NCI-H2171 (cell line): ENCODE results near the gene FOLR1.
"Not testable (repeated sequence)": the region's sequence is repeated elsewhere in the genome, so short reads cannot be mapped to it uniquely, and the experiment has no call there.

Experiments used
- DNase-seq: peaks from one replicate; lab custom pipeline; 2025; lab: John Stamatoyannopoulos, UW

The FOLR1 gene

DNA sequence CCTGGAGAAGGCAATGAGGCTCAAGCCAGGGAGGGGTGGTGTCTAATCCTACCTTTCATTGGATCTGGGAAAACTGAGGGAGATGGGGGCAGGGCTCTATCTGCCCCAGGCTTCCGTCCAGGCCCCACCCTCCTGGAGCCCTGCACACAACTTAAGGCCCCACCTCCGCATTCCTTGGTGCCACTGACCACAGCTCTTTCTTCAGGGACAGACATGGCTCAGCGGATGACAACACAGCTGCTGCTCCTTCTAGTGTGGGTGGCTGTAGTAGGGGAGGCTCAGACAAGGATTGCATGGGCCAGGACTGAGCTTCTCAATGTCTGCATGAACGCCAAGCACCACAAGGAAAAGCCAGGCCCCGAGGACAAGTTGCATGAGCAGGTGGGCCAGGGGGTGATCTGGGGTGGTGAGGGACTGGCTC, at the start of gene FOLR1:
TSS of gene FOLR1 (plus strand) at position 180 of the 421 bp plus-strand sequence. CDS start at position 214, 34 bp downstream.
- DNase-seq, result no peak

DNA sequence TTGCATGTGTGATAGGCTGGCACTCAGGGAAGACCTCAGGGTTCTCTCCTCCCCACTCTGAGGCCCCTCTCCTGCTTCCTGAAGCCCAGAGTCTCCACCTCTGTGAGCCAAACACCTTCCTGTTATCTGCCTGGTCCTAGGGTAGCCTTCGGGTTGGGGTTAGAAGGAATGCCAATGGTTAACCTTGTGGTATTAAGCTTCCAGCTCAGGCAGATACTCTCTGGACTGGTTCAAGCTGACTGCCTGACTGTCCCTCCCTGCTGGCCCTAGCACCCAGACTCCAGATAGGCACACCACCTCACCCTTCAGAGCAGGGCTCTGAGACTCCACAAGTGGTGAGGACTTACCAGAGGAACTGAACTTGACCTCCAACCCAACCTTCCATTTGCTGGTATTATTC, 49.4 kb upstream of the FOLR1 start:
- DNase-seq, result not testable (repeated sequence)

- no peak for DNase-seq
Observed at GRCh38 chr11:72144807-72145565, 47.0 kb upstream of the FOLR1 start.

- DNase-seq, result no peak
Observed at GRCh38 chr11:72146625-72147024, 45.3 kb upstream of the FOLR1 start.

DNA sequence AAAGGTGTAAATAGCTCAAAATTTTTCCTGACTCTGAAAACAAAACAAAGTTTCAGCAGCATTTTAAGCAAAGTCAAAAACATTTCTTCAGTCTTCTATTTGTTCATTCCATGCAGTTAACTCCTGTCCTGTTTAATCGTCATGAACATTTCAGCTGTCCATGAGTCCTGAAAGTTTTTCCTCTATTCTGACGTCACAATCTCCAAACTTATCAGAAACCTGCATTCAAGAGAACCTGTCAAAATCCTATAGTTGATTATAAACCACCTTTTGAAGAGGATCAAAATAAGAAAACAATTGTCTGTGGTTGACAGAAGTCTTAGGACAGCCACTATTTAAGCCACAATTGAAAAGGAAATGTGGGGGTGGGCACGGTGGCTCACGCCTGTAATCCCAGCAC, 41.1 kb upstream of the FOLR1 start:
- no peak for DNase-seq

- DNase-seq, result not testable (repeated sequence)
Observed at GRCh38 chr11:72153874-72154273, 38.1 kb upstream of the FOLR1 start.

DNA sequence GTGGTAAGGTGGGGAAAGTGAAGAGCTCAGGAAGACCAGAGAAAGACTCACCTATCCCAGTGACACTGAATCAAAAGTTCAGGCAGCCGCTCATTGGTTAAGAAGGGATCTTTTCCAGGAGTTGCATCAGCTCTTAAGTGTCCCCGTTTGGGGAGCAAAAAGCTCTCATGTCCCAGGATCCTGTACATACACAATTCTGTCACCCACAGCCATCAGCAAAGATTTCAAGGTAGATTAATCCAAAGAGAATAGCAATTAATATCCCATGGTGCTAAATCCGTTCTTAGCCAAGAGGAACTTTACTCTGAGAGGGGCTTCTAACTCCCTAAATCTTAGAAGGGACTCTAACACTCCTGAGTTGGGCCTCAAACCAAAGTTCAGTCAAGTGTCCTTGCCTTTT, 37.1 kb upstream of the FOLR1 start:
- DNase-seq, result no peak

DNA sequence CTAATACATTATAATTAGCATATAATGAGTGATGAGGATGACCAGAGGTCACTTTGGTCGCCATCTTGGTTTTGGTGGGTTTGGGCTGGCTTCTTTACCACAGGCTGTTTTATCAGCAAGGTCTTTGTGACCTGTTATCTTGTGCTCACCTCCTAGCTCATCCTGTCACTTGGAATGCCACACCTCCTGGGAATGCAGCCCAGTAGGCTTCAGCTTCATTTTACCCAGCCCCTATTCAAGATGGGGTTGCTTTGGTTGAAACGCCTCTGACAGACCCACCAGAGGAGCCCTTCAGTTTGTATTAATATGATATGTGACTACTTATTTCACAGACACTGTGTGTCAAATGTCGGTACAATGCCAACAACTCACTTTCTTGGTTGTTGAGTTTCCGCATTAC, 36.2 kb upstream of the FOLR1 start:
- DNase-seq, result no peak

DNA sequence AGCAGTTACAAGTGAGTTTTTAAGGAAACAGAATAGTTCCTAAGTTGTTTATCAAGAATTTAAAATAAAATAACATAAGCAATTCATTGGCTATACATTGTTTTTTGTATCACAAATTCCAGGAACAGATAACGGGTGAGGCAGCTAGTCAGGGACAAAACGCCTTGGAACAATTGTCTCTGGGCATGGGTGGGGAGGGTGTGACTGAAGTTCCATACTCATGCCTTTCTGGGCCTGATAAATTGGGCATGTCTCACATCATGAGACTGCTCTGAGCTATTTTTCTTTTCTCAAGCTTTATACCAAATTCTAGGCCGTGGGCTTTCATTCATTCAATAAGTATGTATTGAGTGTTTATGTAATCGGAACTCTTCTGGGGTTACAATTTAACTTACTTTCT, 34.8 kb upstream of the FOLR1 start:
- no peak for DNase-seq

DNA sequence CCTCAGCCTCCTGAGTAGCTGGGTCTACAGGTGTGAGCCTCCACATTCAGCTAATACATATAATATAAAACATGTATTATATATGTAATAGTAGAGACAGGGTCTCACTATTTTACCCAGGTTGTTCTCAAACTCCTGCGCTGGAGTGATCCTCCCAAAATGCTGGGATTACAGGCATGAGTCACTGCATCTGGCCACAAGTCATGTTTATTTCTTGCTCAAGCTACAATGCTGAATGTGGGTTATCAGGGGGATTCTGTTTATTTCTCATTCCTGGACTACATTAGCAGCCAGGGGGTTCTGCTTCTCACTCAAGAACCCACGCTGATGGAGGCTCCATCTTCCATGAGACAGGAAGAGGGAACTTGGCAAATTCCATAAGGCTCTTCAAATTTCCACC, 31.6 kb upstream of the FOLR1 start:
- DNase-seq, result no peak

GRCh38 chr11:72162891-72163492, 28.9 kb upstream of the FOLR1 start:
- DNase-seq, result no peak

- not testable (repeated sequence) for DNase-seq
Observed at GRCh38 chr11:72164187-72164586, 27.8 kb upstream of the FOLR1 start.

- DNase-seq, result not testable (repeated sequence)
Observed at GRCh38 chr11:72169046-72169555, 22.8 kb upstream of the FOLR1 start.

DNA sequence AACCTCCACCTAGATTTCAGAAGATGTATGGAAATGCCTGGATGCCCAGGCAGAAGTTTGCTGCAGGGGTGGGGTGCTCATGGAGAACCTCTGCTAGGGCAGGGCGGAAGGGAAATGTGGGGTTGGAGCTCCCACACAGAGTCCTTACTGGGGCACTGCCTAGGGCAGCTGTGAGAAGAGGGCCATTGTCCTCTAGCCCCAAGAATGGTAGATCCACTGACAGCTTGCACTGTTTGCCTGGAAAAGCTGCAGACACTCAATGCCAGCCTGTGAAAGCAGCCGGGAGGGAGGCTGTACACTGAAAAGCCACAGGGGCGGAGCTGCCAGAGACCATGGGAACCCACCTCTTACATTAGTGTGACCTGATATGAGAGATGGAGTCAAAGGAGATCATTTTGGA, 22.2 kb upstream of the FOLR1 start:
- not testable (repeated sequence) for DNase-seq

DNA sequence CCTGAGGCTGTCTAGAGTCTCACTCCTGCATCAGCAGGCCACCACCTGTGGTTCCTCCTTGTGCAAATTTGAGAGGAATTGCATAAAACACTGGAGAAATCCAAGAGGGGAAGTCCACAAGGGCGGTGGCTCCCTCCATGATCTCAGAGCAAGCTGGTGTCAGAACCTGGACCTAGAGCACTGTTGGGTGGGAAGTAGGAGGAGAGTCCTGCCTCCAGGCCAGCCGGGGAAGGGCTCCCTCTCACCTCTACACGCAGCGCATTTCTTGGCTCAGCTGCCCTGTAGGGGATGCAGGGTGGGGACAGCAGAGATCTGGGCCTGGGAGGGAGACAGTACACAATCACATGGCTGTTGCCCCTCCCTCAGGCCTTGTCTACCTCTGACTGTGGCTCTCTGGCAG, 19.9 kb upstream of the FOLR1 start:
- DNase-seq, result not testable (repeated sequence)

DNA sequence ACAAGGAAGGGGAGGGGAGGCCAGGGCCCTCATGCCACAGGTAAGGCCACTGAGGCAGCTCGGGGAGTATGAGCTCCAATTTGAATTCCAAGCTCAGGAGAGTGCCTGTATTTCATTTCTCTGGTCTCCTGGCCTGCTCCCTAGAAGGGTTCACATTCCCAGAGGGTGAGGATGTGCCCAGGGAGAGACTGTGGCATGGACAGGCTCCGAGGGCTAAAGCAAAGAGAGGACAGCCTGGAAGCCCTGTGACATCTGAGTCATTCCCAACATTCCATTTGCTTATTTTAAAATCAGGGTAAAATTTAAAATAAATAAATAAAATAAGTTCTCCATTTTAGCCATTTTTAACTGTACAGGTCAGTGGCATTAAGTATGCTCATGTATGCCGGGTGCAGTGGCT, 18.6 kb upstream of the FOLR1 start:
- DNase-seq, result no peak

GRCh38 chr11:72174302-72175070, 17.5 kb upstream of the FOLR1 start:
- no peak for DNase-seq

DNA sequence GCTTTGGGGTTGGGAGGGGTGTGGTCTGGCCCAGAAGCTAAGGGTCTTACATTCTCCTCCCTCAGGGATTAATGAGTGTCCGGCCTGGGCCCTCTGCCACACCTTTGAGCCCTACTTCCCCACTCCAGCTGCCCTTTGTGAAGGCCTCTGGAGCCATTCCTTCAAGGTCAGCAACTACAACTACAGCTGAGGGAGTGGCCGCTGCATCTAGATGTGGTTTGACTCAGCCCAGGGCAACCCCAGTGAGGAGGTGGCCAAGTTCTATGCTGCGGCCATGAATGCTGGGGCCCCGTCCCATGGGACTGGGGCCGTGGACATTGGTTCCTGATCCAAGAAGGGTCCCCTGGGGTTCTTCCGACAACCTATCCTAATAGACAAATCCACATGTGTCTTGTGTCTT, 14.3 kb upstream of the FOLR1 start:
- no peak for DNase-seq

GRCh38 chr11:72179049-72179803, 12.7 kb upstream of the FOLR1 start:
- no peak for DNase-seq

DNA sequence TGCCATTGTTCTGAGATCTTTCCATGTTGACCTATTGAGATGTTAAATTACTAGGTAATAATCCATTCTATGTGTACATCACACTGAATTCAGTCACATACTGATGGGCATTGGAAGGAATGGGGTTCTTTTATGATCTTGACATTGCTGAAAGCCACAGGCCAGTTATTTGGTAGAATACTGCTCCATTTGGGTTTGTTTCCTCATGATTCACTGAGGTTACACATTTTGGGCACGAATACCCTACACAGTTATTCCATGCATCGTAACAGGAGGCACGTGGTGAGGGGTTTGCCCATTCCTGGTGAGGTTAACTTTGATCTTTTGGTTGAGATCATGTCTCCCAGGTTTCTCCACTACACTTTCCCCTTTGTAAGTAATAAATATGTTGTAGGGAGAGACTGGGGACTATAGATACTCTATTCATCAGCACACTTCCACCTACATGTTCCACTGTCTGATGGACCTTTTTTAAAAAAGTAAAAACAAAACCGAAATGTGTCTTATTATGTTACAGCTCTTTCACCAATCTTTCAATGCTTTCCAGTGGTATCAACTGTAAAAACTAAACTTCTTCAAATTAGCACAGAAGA, 12.0 kb upstream of the FOLR1 start:
- DNase-seq, result no peak

GRCh38 chr11:72180892-72181552, 10.9 kb upstream of the FOLR1 start:
- DNase-seq, result not testable (repeated sequence)
